ENCODE measurements around the gene URI1. TPM values are rescaled to one million over a fixed set of nuclear protein-coding genes. Genes with fewer than 3 reads are reported as not detected.

The URI1 gene, protein sequence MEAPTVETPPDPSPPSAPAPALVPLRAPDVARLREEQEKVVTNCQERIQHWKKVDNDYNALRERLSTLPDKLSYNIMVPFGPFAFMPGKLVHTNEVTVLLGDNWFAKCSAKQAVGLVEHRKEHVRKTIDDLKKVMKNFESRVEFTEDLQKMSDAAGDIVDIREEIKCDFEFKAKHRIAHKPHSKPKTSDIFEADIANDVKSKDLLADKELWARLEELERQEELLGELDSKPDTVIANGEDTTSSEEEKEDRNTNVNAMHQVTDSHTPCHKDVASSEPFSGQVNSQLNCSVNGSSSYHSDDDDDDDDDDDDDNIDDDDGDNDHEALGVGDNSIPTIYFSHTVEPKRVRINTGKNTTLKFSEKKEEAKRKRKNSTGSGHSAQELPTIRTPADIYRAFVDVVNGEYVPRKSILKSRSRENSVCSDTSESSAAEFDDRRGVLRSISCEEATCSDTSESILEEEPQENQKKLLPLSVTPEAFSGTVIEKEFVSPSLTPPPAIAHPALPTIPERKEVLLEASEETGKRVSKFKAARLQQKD
- total RNA-seq: 10 to 100 TPM; 71.6 to 76.9 TPM
- 35.6 TPM for polyA plus RNA-seq

DNA sequence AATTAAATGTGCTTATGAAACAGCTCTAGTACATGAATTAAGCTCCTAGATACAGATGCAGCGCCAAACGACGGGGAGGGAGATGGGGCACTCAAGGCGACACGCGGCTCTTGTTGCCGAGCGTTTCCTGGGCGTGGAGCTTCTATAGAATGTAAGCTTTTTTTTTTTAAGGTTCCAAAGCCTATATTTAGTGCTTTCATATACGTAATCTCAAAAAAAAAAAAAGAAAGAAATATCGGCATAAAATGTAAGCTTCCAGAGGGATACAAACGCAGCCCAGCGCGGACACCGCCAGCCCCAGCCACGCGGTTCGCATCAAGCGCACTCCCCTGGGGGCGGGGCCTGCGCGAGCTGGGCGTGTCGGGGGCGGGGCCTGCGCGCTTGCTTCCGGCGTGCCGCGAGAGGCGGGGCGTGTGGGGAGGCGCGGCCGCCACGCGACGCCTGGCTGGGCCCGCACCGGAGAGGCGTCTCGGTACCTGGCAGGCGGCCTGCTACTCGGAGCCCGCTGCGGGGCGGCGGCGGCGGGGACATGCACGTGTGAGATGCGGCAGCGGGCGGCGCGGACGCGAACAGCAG is at the start of gene URI1:
TSS of gene URI1 (plus strand) at position 412 of the 576 bp plus-strand sequence. CDS start 309 bp downstream, outside the sequence.
- Histone ChIP-seq H3K4me1 (ENCODE audit: insufficient read depth, low read length) (peaks cover 48% of the 10 kb centered on the region), H3K36me3 (ENCODE audit: insufficient read depth, low read length) (no peaks in the 10 kb centered on the region), H3K4me3 (ENCODE audit: low read length) (peak within 1 kb of the TSS; percentile 95), H3K27me3 (ENCODE audit: insufficient read depth, low read length, poor library complexity, severe bottlenecking) (no peaks in the 10 kb centered on the region), H3K9me3 (ENCODE audit: low read length) (no peaks in the 10 kb centered on the region), H3K27ac (ENCODE audit: low read depth, low read length) (peak within 1 kb of the TSS; percentile 74)
- ChIA-PET CTCF (interaction anchor here (0.9 to 1.6 kb wide), 6 partner anchors 13 to 332 kb away, joined by 3 to 10 read pairs (median 4); no protein-coding TSS in a partner anchor), POLR2A (interaction anchor here (0.5 to 1.8 kb wide), 6 partner anchors 13 to 335 kb away, joined by 3 to 7 read pairs (median 4); partner anchors contain the start of gene POP4)
- Mint-ChIP-seq H3K27ac (peak within 1 kb of the TSS; percentile 89 to 99 (median 94)), H3K4me3 (peak within 1 kb of the TSS; percentile 94 to 97 (median 95)), H3K4me1 (peaks cover 40 to 53% (median 53%) of the 10 kb centered on the region in 3 donors), H3K36me3 (peaks cover 0 to 14% (median 7%) of the 10 kb centered on the region in 3 donors), H3K9me3 (peaks cover 0 to 6% (median 4%) of the 10 kb centered on the region in 5 donors), H3K27me3 (peaks cover 2 to 14% of the 10 kb centered on the region in 2 donors)
- peak; percentile 89 to 93 (median 92) for DNase-seq

DNA sequence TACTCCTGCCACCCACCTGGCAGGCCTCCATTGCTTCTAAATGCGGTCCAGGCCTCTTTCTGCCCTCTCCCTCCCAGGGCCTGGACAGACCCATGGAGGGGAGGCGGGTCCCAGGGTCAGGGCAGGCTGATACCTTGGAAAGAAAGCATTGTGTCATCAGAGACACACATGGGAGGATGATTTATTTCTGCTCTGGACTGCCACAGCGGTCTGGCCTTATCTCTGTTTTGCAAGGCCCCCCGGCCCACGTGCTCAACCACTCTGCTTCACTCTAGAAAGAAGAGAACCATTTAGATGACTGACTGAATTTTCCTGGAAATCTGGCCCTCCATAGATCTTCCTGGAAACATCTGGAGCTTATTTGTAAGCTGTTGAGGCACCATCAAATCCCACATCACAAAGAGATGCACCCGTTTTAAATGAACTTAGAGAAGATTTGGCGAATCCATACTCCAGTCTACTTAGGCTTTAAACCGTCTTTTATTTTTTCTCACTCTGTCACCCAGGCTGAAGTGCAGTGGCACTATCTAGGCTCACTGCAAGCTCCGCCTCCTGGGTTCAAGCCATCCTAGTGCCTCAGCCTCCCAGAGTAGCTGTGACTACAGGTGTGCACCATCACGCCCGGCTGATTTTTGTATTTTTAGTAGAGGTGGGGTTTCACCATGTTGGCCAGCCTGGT is 48.3 kb upstream of the URI1 start:
- DNase-seq: no peak
- Histone ChIP-seq H3K4me1 (ENCODE audit: insufficient read depth, low read length) (no peaks in the 10 kb centered on the region), H3K27ac (ENCODE audit: low read depth, low read length) (no peak overlapping the region), H3K27me3 (ENCODE audit: insufficient read depth, low read length, poor library complexity, severe bottlenecking) (no peaks in the 10 kb centered on the region), H3K36me3 (ENCODE audit: insufficient read depth, low read length) (no peaks in the 10 kb centered on the region), H3K4me3 (ENCODE audit: low read length) (no peak overlapping the region), H3K9me3 (ENCODE audit: low read length) (no peaks in the 10 kb centered on the region)
- no peak overlapping the region for H3K27ac Mint-ChIP-seq
- H3K9me3 Mint-ChIP-seq: no peaks in the 10 kb centered on the region
- no peaks in the 10 kb centered on the region for H3K36me3 Mint-ChIP-seq
- no peaks in the 10 kb centered on the region for H3K4me1 Mint-ChIP-seq
- H3K4me3 Mint-ChIP-seq: no peak overlapping the region
- ChIA-PET CTCF (interaction anchor here (1.0 kb wide), 1 partner anchor 12 kb away, joined by 3 read pairs; no protein-coding TSS in a partner anchor), POLR2A (no interaction called here)
- H3K27me3 Mint-ChIP-seq: peaks cover 2 to 6% of the 10 kb centered on the region in 2 donors

DNA sequence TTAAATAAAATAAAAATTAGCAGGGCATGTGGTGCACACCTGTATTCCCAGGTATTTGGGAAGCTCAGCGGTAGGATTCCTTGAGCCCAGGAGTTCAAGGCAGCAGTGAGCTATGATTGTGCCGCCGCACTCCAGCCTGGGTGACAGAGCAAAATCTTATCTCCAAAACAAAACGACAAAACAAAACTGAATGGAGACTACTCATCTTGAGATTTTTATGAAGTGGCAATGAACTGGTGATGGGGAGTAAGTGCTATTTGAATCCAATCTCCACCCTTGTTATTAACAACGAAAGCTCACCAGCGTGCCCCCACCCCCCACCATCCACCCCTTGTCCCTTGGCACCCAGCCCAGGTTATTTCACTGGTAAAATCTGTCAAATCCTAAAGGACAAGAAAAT is 45.2 kb upstream of the URI1 start:
- no peaks in the 10 kb centered on the region for H3K36me3 Mint-ChIP-seq

DNA sequence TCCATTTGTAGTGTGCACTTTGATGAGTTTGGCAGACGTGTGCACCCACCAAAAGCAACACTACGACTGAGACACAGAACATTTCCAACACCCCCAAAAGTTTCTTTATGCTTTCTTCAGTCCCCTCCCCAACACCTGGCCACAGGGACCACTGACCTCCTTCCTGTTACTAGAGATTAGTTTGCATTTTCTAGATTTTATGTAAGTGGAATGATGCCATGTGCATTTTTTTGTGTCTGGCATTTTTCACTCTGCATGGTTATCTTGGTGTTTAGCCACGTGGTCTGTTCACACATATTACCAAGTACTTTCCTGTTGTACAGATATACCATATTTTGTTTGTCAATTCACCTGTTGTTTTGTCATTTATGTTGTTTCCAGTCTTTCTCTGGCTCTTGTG is 44.6 kb upstream of the URI1 start:
- no peaks in the 10 kb centered on the region for H3K36me3 ChIP-seq (ENCODE audit: insufficient read depth, low read length)
- Mint-ChIP-seq H3K9me3 (no peaks in the 10 kb centered on the region), H3K4me1 (no peaks in the 10 kb centered on the region), H3K4me3 (no peak overlapping the region), H3K27ac (no peak overlapping the region), H3K27me3 (peaks cover 2 to 6% of the 10 kb centered on the region in 2 donors), H3K36me3 (no peaks in the 10 kb centered on the region)
- no peak overlapping the region for H3K27ac ChIP-seq (ENCODE audit: low read depth, low read length)
- no peak for DNase-seq
- ChIA-PET CTCF (interaction anchor here (1.4 kb wide), 1 partner anchor 23 kb away, joined by 3 read pairs; no protein-coding TSS in a partner anchor), POLR2A (no interaction called here)
- H3K4me3 ChIP-seq (ENCODE audit: low read length): no peak overlapping the region
- no peaks in the 10 kb centered on the region for H3K4me1 ChIP-seq (ENCODE audit: insufficient read depth, low read length)
- no peaks in the 10 kb centered on the region for H3K9me3 ChIP-seq (ENCODE audit: low read length)
- no peaks in the 10 kb centered on the region for H3K27me3 ChIP-seq (ENCODE audit: insufficient read depth, low read length, poor library complexity, severe bottlenecking)

More for the DNA sequence above, 45.2 kb upstream of the URI1 start:
- no peaks in the 10 kb centered on the region for H3K36me3 ChIP-seq (ENCODE audit: insufficient read depth, low read length)
- no peaks in the 10 kb centered on the region for H3K9me3 ChIP-seq (ENCODE audit: low read length)
- H3K4me3 ChIP-seq (ENCODE audit: low read length): no peak overlapping the region
- Mint-ChIP-seq H3K27ac (no peak overlapping the region), H3K4me3 (no peak overlapping the region), H3K4me1 (no peaks in the 10 kb centered on the region), H3K27me3 (peaks cover 2 to 6% of the 10 kb centered on the region in 2 donors), H3K9me3 (no peaks in the 10 kb centered on the region)
- no peaks in the 10 kb centered on the region for H3K4me1 ChIP-seq (ENCODE audit: insufficient read depth, low read length)
- no peak for DNase-seq
- no peaks in the 10 kb centered on the region for H3K27me3 ChIP-seq (ENCODE audit: insufficient read depth, low read length, poor library complexity, severe bottlenecking)
- CTCF ChIA-PET: interaction anchor here (1.4 kb wide), 1 partner anchor 23 kb away, joined by 3 read pairs; no protein-coding TSS in a partner anchor
- H3K27ac ChIP-seq (ENCODE audit: low read depth, low read length): no peak overlapping the region
- POLR2A ChIA-PET: no interaction called here

DNA sequence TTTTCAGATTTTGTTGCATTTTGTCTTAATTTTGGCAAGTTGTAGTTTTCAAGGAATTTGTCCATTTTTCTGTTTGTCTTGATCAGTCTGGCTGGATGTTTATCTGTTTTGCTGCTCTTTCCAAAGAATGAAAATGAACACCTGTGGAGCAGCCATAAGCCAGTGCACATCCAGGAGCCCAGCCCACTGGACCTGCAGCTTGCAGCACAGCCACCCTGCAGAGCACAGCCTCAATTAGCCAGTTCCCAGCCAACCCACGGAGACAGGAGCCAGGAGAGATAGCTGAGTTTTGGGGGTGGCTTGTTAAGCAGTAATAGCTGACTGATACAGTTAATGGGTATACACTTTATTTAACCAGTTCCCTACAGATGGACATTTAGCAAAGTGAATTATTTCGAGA is 38.0 kb upstream of the URI1 start:
- Mint-ChIP-seq H3K27ac (no peak overlapping the region), H3K36me3 (no peaks in the 10 kb centered on the region), H3K9me3 (peaks cover 0 to 5% (median 0%) of the 10 kb centered on the region in 5 donors), H3K4me1 (no peaks in the 10 kb centered on the region), H3K4me3 (no peak overlapping the region), H3K27me3 (peaks cover 9 to 10% of the 10 kb centered on the region in 2 donors)
- no peak overlapping the region for H3K4me3 ChIP-seq (ENCODE audit: low read length)
- CTCF ChIA-PET: no interaction called here
- no peak overlapping the region for H3K27ac ChIP-seq (ENCODE audit: low read depth, low read length)
- H3K4me1 ChIP-seq (ENCODE audit: insufficient read depth, low read length): no peaks in the 10 kb centered on the region
- no peaks in the 10 kb centered on the region for H3K9me3 ChIP-seq (ENCODE audit: low read length)
- POLR2A ChIA-PET: no interaction called here
- DNase-seq: no peak
- no peaks in the 10 kb centered on the region for H3K27me3 ChIP-seq (ENCODE audit: insufficient read depth, low read length, poor library complexity, severe bottlenecking)
- no peaks in the 10 kb centered on the region for H3K36me3 ChIP-seq (ENCODE audit: insufficient read depth, low read length)

DNA sequence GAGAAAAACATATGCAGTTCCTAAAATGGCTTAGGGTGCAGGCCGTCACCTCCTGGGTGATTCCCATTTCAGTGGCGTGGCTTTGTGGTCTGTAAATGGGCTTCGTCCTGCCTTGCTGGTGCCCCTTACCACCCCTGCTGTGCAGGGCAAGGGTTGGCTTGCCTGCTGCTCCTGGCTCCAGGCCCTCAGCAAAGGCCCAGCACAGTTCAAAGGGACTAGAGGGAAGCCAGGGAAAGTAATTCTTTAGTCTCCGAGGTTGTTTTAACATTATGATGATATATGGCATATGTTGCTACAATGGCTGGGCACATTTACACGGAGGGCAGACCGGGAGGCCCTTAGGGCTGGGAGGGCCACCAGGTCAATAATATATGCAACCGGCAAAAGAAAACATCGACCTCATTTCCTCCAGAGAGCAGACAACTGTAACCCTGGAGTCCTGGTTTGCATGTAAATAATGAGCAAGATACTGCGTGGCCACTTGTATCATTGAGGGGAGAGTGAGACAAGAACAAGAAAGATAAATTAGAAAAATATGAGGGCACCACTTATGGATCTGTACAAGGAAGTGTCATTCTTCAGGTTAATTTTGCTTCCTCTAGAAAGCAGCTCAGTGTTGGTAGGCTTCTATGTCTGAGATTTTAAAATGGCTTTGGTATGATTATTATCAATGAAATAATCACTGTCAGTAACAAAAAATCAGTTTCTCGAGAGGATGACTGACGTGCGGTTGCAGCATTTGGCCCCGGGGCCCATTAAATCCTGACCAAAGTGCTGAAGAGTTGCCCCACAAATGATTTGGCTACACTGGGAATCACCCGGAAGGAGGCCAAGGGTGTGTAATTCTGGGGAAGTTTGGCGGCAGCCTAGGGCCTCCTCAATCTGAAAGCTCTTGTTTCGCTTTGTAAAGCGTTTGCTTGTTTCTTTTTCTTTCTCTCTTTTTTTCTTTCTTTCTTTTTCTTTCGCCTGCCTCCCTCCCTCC is 32.8 kb upstream of the URI1 start:
- H3K4me1 Mint-ChIP-seq: no peaks in the 10 kb centered on the region
- no peaks in the 10 kb centered on the region for H3K36me3 Mint-ChIP-seq
- H3K4me3 Mint-ChIP-seq: no peak overlapping the region
- no peaks in the 10 kb centered on the region for H3K27me3 ChIP-seq (ENCODE audit: insufficient read depth, low read length, poor library complexity, severe bottlenecking)
- no peak overlapping the region for H3K27ac ChIP-seq (ENCODE audit: low read depth, low read length)
- H3K27ac Mint-ChIP-seq: no peak overlapping the region
- H3K9me3 Mint-ChIP-seq: no peaks in the 10 kb centered on the region
- peaks cover 6 to 10% of the 10 kb centered on the region in 2 donors for H3K27me3 Mint-ChIP-seq
- no peaks in the 10 kb centered on the region for H3K36me3 ChIP-seq (ENCODE audit: insufficient read depth, low read length)
- H3K4me3 ChIP-seq (ENCODE audit: low read length): no peak overlapping the region
- ChIA-PET POLR2A (no interaction called here), CTCF (no interaction called here)
- H3K9me3 ChIP-seq (ENCODE audit: low read length): no peaks in the 10 kb centered on the region
- DNase-seq: no peak
- H3K4me1 ChIP-seq (ENCODE audit: insufficient read depth, low read length): no peaks in the 10 kb centered on the region

DNA sequence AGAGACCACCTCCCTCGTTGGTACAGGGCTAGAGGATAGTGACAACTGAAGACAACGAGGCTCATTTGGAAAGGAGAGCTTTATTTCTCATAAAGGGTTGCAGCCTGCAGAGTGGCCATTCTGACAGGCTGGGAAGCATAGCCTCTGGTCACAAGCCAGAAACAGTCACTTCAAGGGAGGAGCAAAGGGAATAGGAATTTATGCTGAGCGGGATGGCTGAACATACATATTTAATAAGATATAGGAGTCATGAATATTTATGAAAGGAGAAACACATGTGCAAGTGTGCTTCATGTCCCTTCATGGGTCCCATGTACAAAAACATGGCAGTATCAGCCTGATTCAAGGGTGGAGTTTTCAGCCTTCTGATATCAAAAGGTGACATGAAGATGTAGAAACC is 27.1 kb upstream of the URI1 start:
- CTCF ChIA-PET: no interaction called here
- Histone ChIP-seq H3K27ac (ENCODE audit: low read depth, low read length) (no peak overlapping the region), H3K4me3 (ENCODE audit: low read length) (no peak overlapping the region), H3K9me3 (ENCODE audit: low read length) (no peaks in the 10 kb centered on the region), H3K36me3 (ENCODE audit: insufficient read depth, low read length) (no peaks in the 10 kb centered on the region), H3K27me3 (ENCODE audit: insufficient read depth, low read length, poor library complexity, severe bottlenecking) (no peaks in the 10 kb centered on the region), H3K4me1 (ENCODE audit: insufficient read depth, low read length) (no peaks in the 10 kb centered on the region)
- Mint-ChIP-seq H3K4me1 (no peaks in the 10 kb centered on the region), H3K4me3 (peak overlapping the region in 1 of 7 donors; percentile 37), H3K36me3 (no peaks in the 10 kb centered on the region), H3K27me3 (peaks cover 16 to 39% of the 10 kb centered on the region in 2 donors), H3K9me3 (peaks cover 0 to 2% (median 0%) of the 10 kb centered on the region in 5 donors), H3K27ac (no peak overlapping the region)
- POLR2A ChIA-PET: no interaction called here
- DNase-seq: no peak
